OCI-LY1 (cell line): ENCODE results near the gene ELOVL6.

Experiments
- H2AFZ ChIP-seq: fragments of 200-600 bp; sonication (generic), shearing (Covaris generic); 2 replicates; pipeline ENCODE4 v1.6.0; 2014; ENCODE audit warnings: antibody characterized with exemption, mild to moderate bottlenecking, low read length
- H3F3A ChIP-seq: fragments of 200-600 bp; sonication (generic), shearing (Covaris generic); 2 replicates; pipeline ENCODE4 v1.6.0; 2014; ENCODE audit warnings: mild to moderate bottlenecking, antibody characterized with exemption, low read length, moderate library complexity; ENCODE audit not compliant: insufficient read depth
- H3K27ac ChIP-seq: fragments of 200-600 bp; sonication (generic); 2 replicates; pipeline ENCODE4 v1.5.1; 2014; ENCODE audit warnings: low read length, mixed run types, mild to moderate bottlenecking, low read depth; ENCODE audit not compliant: poor library complexity, severe bottlenecking
- H3K27me3 ChIP-seq: fragments of 200-600 bp; sonication (generic); 2 replicates; pipeline ENCODE4 v1.6.0; 2014; ENCODE audit warnings: antibody characterized with exemption, mild to moderate bottlenecking, low read length, moderate library complexity; ENCODE audit not compliant: insufficient read depth
- H3K36me3 ChIP-seq: fragments of 200-600 bp; sonication (generic); 2 replicates; pipeline ENCODE4 v1.6.1; 2014; ENCODE audit warnings: mild to moderate bottlenecking, antibody characterized with exemption, low read length, moderate library complexity, mixed read lengths; ENCODE audit not compliant: insufficient read depth
- H3K4me1 ChIP-seq: fragments of 200-600 bp; sonication (generic); 2 replicates; pipeline ENCODE4 v1.5.1; 2014; ENCODE audit warnings: mild to moderate bottlenecking, low read length, moderate library complexity; ENCODE audit not compliant: insufficient read depth, severe bottlenecking
- H3K4me2 ChIP-seq: fragments of 200-600 bp; sonication (generic), shearing (Covaris generic); 2 replicates; pipeline ENCODE4 v1.6.1; 2014; ENCODE audit warnings: low read length
- H3K4me3 ChIP-seq: fragments of 200-600 bp; sonication (generic); 2 replicates; pipeline ENCODE4 v1.5.1; 2014; ENCODE audit warnings: low read length, low read depth, mild to moderate bottlenecking, mixed read lengths; ENCODE audit not compliant: poor library complexity, severe bottlenecking
- H3K79me2 ChIP-seq: fragments of 200-600 bp; shearing (Covaris generic); 2 replicates; pipeline ENCODE4 v1.6.1; 2016; ENCODE audit warnings: mixed run types, low read length, mixed read lengths; ENCODE audit not compliant: insufficient read depth
- H3K9ac ChIP-seq: fragments of 200-600 bp; sonication (generic), shearing (Covaris generic); 2 replicates; pipeline ENCODE4 v1.6.1; 2014; ENCODE audit warnings: mild to moderate bottlenecking, low read length, mixed read lengths
- H3K9me2 ChIP-seq: fragments of 200-600 bp; sonication (generic), shearing (Covaris generic); 2 replicates; pipeline ENCODE4 v1.6.1; 2014; ENCODE audit warnings: low read depth, mild to moderate bottlenecking, low read length, mixed read lengths
- H3K9me3 ChIP-seq: fragments of 200-600 bp; shearing (Covaris generic); 2 replicates; pipeline ENCODE4 v1.6.1; 2014; ENCODE audit warnings: low read length, mixed read lengths
- H4K20me1 ChIP-seq: fragments of 200-600 bp; sonication (generic), shearing (Covaris generic); 2 replicates; pipeline ENCODE4 v1.6.0; 2016; ENCODE audit warnings: mild to moderate bottlenecking, low read length; ENCODE audit not compliant: insufficient read depth
- EZH2 ChIP-seq: fragments of 200-600 bp; sonication (generic), shearing (Covaris generic); IDR thresholded peaks from 2 replicates; pipeline ENCODE4 v1.8.0; 2017; ENCODE audit warnings: borderline replicate concordance, mixed run types, mild to moderate bottlenecking, antibody characterized with exemption, low read length, moderate library complexity, mixed read lengths
- TF ChIP-seq, protein P1 (sequence below): fragments of 200-600 bp; sonication (generic), shearing (Covaris generic); IDR thresholded peaks from 2 replicates; pipeline ENCODE4 v1.5.1; 2017; ENCODE audit warnings: mild to moderate bottlenecking, antibody characterized with exemption, low read length, moderate library complexity, mixed read lengths

ELOVL6 gene, protein sequence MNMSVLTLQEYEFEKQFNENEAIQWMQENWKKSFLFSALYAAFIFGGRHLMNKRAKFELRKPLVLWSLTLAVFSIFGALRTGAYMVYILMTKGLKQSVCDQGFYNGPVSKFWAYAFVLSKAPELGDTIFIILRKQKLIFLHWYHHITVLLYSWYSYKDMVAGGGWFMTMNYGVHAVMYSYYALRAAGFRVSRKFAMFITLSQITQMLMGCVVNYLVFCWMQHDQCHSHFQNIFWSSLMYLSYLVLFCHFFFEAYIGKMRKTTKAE

DNA sequence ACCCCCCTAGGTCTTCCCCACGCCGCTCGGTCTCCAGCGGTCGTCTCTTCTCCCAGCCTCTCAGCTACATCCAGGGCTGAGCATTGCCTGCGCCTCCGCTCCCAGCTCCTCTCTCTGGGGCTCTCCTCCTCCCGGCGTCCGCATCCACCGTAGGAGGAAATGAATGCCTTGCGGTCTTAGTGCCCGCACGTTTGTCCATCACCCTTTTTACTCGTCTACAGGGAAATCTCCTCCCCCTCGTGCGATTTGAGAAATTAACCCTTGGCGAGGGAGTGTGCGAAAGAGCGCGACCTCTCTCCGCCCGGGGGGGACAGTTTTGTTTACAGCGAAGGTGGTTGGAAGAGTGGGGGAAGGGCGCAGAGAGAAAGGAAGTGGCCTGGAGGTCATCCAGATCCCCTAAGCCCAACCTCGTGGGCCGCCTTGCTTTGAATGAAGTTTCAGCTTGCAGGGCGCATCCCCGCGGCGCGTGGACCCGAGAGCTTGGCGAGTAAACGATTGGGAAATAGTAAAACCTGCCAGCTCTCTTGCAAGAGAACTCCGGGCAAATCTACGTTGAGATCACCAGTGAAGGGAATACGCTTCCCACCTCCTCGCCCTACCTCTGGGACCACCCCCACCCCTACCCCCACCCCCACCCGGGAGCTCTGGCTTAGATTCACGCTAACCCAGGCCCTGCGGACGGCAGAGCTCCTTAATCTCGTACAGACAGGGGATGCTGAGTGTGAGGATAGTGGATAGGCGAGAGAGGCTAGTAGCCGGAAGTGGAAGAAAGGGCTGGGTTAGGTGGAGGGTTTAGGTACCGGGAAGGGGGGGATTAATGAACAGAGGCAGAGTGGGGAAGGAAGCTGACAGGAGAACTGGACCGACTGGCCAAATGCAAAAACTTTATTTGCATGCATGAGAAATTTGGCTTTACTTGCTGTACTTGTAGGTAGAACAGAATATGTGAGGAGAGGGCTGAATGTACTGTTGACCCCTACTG is at the start of gene ELOVL6:
Gene ELOVL6 (minus strand): TSS at position 181 of the 982 bp plus-strand sequence. CDS start 280 bp downstream, outside the sequence.
- Histone ChIP-seq H3K9ac (peak within 1 kb of the TSS; percentile 79), H3K79me2 (peaks cover 9% of the 10 kb centered on the region; the same call in 1 of the 2 replicates), H3K27ac (peak within 1 kb of the TSS; percentile 95), H3F3A (no peaks in the 10 kb centered on the region; the same call in 1 of the 2 replicates), H2AFZ (no peak within 1 kb of the TSS), H4K20me1 (no peaks in the 10 kb centered on the region), H3K27me3 (no peaks in the 10 kb centered on the region), H3K4me1 (peaks cover 71% of the 10 kb centered on the region), H3K36me3 (0 out of 2 replicates have a peak, but pooled peaks cover 4% of the 10 kb centered on the region), H3K9me2 (no peaks in the 10 kb centered on the region), H3K4me3 (peak within 1 kb of the TSS; percentile 83), H3K4me2 (peak within 1 kb of the TSS; percentile 95), H3K9me3 (no peaks in the 10 kb centered on the region)
- TF ChIP-seq, protein P1, sequence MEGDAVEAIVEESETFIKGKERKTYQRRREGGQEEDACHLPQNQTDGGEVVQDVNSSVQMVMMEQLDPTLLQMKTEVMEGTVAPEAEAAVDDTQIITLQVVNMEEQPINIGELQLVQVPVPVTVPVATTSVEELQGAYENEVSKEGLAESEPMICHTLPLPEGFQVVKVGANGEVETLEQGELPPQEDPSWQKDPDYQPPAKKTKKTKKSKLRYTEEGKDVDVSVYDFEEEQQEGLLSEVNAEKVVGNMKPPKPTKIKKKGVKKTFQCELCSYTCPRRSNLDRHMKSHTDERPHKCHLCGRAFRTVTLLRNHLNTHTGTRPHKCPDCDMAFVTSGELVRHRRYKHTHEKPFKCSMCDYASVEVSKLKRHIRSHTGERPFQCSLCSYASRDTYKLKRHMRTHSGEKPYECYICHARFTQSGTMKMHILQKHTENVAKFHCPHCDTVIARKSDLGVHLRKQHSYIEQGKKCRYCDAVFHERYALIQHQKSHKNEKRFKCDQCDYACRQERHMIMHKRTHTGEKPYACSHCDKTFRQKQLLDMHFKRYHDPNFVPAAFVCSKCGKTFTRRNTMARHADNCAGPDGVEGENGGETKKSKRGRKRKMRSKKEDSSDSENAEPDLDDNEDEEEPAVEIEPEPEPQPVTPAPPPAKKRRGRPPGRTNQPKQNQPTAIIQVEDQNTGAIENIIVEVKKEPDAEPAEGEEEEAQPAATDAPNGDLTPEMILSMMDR, result no peak
- no peak for TF ChIP-seq EZH2

DNA sequence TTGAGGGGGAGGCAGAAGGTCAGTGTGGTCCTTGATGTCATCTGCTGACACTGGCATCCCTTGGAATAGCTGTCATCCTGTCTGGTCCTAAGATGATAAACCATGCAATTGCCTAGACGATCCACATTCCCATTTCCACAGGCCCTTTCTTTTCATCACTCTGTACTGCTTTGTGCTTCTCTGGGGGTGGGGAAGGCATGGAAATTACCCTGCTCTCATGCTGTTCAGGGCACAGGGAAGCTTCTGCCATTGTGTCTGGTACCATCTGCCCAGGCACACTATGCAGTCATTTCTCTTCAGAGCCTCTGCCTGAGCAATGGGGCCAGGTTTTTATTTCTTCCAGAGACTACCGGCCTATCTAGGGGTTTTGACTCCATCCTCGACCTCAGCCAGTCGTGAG is 49.7 kb upstream of the ELOVL6 start:
- Histone ChIP-seq H3K36me3 (no peaks in the 10 kb centered on the region), H3K4me1 (no peaks in the 10 kb centered on the region)
- TF ChIP-seq EZH2, result no peak
- TF ChIP-seq, protein P1, result no peak

DNA sequence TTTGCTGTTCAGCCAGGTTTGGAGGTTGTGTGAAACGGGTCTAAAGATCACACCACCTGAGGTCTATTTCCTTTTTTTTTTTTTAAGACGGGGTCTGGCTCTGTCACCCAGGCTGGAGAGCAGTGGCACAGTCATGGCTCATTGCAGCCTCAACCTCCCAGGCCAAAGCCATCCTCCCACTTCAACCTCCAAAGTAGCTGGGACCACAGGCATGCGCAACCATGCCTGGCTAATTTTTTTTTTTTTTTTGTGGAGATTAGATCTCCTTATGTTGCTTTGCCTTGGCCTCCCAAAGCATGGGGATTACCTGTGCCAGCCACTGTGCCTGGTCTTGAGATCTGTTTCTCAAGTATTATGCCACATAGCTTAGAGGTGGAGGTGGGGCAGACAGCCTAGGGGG is 49.2 kb upstream of the ELOVL6 start:
- Histone ChIP-seq H3K27me3 (no peaks in the 10 kb centered on the region), H2AFZ (no peak overlapping the region), H3K9ac (no peak overlapping the region), H3K79me2 (no peaks in the 10 kb centered on the region), H3K4me1 (no peaks in the 10 kb centered on the region), H3K9me2 (no peaks in the 10 kb centered on the region), H3K9me3 (no peaks in the 10 kb centered on the region), H3F3A (no peaks in the 10 kb centered on the region), H3K27ac (no peak overlapping the region), H3K4me3 (no peak overlapping the region), H3K4me2 (no peak overlapping the region), H4K20me1 (no peaks in the 10 kb centered on the region), H3K36me3 (no peaks in the 10 kb centered on the region)
- TF ChIP-seq EZH2, result no peak
- TF ChIP-seq, protein P1, result no peak

More for the DNA sequence above, 49.7 kb upstream of the ELOVL6 start:
- H3K9me3 ChIP-seq, result no peaks in the 10 kb centered on the region
- H3K9ac ChIP-seq, result no peak overlapping the region
- H3K4me2 ChIP-seq, result no peak overlapping the region
- no peak overlapping the region for H3K27ac ChIP-seq
- no peaks in the 10 kb centered on the region for H3K79me2 ChIP-seq
- no peak overlapping the region for H3K4me3 ChIP-seq
- H3K27me3 ChIP-seq, result no peaks in the 10 kb centered on the region
- no peak overlapping the region for H2AFZ ChIP-seq
- no peaks in the 10 kb centered on the region for H4K20me1 ChIP-seq
- no peaks in the 10 kb centered on the region for H3K9me2 ChIP-seq
- no peaks in the 10 kb centered on the region for H3F3A ChIP-seq
